ENCODE measurements around the gene KIF7.

- no peak for TF ChIP-seq EZH2 (IDR thresholded peaks at IDR 0.05)
- TF ChIP-seq, protein P1, sequence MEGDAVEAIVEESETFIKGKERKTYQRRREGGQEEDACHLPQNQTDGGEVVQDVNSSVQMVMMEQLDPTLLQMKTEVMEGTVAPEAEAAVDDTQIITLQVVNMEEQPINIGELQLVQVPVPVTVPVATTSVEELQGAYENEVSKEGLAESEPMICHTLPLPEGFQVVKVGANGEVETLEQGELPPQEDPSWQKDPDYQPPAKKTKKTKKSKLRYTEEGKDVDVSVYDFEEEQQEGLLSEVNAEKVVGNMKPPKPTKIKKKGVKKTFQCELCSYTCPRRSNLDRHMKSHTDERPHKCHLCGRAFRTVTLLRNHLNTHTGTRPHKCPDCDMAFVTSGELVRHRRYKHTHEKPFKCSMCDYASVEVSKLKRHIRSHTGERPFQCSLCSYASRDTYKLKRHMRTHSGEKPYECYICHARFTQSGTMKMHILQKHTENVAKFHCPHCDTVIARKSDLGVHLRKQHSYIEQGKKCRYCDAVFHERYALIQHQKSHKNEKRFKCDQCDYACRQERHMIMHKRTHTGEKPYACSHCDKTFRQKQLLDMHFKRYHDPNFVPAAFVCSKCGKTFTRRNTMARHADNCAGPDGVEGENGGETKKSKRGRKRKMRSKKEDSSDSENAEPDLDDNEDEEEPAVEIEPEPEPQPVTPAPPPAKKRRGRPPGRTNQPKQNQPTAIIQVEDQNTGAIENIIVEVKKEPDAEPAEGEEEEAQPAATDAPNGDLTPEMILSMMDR (IDR thresholded peaks at IDR 0.05): no peak
- no peak for TF ChIP-seq EZH2phosphoT487 (IDR thresholded peaks at IDR 0.05)
These were observed 21.7 kb downstream of the KIF7 start for GRCh38 chr15:89633585-89633984.
